GM18870 (cell line): ENCODE data around the gene HBG2.
"Not testable (repeated sequence)": the region's sequence is repeated elsewhere in the genome, so short reads cannot be mapped to it uniquely, and the experiment has no call there.

Source experiments
- ATAC-seq: cut with Tn5 transposase; IDR thresholded peaks from one replicate; pipeline ENCODE4 v1.9.1; 2021; ENCODE audit warnings: moderate library complexity; ENCODE audit not compliant: unreplicated experiment

Gene HBG2

GRCh38 chr11:5282628-5283027 is 28.0 kb upstream of the HBG2 start:
- no peak for ATAC-seq

DNA sequence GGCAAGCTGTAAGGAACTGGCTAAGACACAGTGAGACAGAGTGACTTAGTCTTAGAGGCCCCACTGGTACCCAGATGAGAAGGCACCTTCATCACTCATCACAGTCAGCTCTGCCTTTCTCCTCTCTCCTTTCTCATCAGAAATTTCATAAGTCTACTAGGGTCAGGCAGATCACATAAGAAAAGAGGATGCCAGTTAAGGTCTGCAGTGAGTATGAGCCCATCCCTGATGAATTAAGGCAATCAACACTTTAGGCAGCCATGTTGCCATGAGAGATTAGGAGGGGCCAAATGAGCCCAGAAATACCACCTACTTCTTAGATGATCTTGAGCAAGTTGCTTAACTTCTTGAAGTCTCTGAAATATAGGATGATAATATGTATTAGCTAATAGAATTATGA is 27.0 kb upstream of the HBG2 start:
- ATAC-seq: no peak

GRCh38 chr11:5280582-5281102 is 26.1 kb upstream of the HBG2 start:
- ATAC-seq: peak; percentile 91

DNA sequence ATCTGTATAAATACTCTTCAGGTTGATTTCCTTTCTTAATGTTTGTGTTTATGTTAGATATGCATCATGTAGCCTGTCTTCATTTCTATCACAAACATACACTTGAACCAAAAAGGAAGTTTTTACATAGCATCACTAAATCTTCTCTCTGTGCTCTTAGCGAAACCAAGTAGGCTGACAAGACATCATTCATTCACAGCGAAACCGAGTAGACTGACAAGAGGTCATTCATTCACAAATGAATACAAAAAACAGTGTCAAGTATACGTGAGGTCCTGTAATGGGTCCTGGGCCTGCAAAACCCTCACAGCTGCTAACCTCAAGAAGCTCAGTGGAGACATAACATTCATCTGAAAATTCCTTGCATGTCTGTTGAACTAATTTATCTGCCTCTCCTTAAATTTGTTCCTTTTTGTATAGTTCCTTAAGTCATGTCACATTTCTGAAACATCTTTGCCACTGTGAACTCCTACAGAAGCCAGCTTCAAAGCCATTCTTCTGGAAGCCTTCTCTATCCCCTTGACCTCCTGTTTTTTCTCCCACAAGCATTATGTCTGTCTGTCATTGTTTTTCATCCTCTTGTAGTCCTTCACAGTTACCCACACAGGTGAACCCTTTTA is 25.0 kb upstream of the HBG2 start:
- ATAC-seq: no peak

DNA sequence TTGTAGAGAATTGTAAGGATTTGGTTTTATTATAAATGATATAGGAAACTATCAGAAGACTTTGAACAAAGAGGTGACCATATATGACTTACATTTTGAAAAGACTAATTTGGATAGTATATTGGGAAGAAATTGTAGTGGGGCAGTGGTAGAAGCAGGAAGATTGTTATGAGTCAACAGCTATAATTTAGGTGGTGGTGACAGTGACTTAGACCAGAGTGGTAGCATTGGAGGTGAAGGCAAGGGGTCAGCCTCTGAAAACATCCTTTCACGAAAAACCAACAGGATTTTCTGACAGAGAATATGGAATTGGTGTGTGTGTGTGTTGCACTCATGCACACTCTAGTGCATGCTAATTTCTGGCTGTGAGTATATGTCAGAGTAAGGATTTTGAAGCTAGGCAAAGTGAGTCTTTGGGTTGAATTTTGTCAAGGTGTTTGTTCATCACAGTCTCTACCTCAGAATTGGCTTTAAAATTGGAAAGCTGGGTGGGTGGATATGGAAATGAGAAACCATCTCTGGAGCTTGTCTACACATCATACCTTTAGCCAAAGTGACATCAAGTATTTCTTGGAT is 23.3 kb upstream of the HBG2 start:
- ATAC-seq: peak; percentile 68

GRCh38 chr11:5276697-5277096 is 22.1 kb upstream of the HBG2 start:
- ATAC-seq: no peak

GRCh38 chr11:5275369-5276110 is 21.0 kb upstream of the HBG2 start:
- ATAC-seq: no peak

- ATAC-seq: no peak
Measured at GRCh38 chr11:5274395-5274794, 19.8 kb upstream of the HBG2 start.

DNA sequence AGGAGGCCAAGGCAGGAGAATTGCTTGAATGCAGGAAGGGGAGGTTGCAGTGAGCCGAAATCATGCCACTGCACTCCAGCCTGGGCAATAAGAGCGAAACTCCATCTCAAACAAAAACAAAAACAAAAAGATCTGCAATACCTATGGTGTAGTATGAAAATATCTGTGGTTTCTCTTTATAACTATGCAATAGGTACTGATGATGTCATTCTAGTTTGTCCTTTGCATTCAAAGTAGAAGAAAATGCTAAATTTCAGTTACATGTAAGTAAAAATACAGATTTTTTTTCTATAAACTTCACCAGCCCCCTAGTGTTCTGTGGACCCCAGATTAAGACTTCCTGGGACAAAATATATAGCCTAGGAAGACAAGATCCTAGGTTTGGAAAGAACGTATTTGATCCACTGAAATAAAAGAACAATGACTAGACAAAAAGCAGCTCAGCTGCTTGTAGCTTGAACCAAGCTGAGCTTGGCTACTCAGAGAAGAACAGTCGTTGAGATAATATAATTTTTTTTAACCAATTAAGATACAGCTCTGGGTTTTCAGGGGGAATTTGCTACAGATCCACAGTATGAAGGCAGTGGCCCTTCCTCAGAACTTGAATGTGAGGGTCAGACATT is 17.9 kb upstream of the HBG2 start:
- no peak for ATAC-seq

DNA sequence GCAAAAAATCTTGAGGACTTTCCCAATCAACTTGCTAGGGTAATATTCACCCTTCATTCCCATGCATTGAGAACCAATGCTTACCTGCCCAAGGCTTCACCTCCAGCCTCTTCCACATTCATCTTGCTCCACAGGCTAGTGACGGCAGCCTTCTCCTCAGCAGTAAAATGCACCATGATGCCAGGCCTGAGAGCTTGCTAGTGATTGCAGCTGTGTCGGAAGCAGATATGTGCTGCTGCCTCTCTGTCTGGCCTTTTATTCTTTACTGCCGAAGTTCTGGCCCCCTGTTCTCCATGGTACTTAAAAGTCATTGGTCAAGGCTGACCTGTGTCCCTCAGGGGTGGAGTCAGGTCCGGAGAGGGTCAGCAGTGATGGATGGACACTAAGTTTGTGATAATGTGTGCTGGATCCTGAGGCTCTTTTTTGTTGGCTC is 15.2 kb upstream of the HBG2 start, which contains the start of gene HBE1:
TSS of gene HBE1 (minus strand) at position 231 of the 433 bp plus-strand sequence. CDS start at position 176, 55 bp downstream.
- ATAC-seq: no peak

- no peak for ATAC-seq
Measured at GRCh38 chr11:5267033-5267563, 12.5 kb upstream of the HBG2 start.

- ATAC-seq: no peak
Measured at GRCh38 chr11:5266609-5267008, 12.0 kb upstream of the HBG2 start.

DNA sequence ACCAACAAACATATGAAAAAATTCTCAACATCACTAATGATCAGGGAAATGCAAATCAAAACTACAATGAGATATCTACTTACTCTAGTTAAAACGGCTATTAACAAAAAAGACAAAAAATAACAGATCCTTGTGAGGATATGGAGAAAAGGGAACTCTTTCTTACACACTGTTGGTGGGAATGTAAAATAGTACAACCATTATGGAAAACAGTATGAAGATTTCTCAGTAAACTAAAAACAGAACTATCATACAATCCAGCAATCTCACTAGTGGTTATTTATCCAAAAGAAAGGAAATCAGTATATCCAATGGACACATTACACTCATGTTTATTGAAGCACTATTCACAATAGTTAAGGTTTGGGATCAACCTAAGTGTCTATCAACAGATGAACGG is 11.3 kb upstream of the HBG2 start:
- no peak for ATAC-seq

DNA sequence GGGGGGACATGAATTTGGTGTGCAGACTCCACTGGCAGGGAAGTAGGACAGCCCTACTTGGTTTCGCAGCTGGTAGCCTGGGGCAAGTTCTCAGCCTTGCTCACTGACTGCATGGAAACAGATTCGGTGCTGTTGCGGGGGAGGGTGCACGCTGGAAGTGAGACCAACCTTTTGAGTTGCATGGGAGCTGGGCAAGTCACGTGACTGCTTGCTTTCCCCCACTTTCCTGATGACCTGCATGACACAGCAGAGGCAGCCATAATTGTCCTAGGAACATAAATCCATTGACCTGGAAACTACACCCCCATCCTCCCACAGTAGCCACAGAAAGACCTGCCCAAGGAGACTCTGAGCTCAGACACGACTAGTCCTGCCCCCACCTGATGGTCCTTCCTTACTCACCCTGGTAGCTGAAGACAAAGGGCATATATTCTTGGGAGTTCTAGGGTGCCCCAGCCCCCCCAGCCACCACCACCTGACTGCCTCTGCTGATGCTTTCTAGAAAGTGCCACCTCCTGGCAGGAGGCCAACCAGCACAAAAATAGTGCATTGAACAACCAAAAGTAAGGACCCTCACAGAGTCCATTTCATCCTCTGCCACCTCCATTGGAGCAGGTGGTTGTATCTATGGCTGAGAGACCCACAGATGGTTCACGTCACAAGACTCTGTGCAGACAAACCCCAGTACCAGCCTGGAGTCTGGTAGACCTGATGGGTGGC is 4.1 kb upstream of the HBG2 start:
- no peak for ATAC-seq

DNA sequence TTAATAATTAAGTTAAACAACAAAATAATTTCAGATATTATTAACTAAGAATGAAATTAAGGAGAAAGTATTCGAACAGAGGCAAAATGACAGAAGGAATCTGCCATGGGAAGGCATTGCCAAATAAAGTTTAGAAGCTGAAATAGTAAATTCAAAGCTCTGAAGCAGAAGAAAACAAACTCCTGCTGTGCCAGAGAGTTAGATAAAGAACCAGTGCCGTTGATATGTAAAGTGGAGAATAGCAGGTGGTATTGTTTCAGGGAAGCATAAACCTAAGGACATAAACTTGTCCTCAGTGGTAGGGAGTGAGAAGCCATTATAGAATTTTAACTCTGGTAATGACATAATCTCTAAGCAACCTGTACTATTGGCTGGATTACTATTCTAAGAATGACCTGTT is 2.7 kb upstream of the HBG2 start:
- ATAC-seq: no peak

- ATAC-seq: not testable (repeated sequence)
Measured at GRCh38 chr11:5254023-5254422, 558 bp downstream of the HBG2 start.

GRCh38 chr11:5253440-5253839 is 1.1 kb downstream of the HBG2 start:
- not testable (repeated sequence) for ATAC-seq

GRCh38 chr11:5252919-5253265 is 1.7 kb downstream of the HBG2 start:
- no peak for ATAC-seq

GRCh38 chr11:5252192-5252918 is 2.2 kb downstream of the HBG2 start:
- no peak for ATAC-seq

DNA sequence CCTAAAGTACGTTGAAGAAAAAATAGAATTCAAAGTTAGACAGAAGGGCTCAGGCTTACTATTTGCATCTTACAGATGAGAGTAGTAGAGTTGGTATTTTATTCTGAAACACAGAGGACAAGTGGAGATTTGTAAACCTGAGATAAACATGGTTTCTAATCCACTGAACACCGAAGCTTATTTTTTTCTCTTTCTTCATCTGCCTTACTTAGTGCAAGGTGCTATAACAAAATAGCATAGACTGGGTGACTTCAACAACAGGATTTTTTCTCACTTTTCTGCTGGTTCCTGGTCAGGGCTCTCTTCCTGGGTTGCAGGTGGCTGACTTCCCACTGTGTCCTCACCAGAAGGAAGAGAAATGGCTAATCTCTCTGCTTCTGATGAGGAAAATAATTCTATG is 2.8 kb downstream of the HBG2 start:
- no peak for ATAC-seq
